IMR-90 (cell line): Measurements from ENCODE around the gene GALNT16. TPM values are rescaled to one million over a fixed set of nuclear protein-coding genes. Genes with fewer than 3 reads are reported as not detected.

Source experiments
- ATAC-seq: fragments of 200-7000 bp; cut with Tn5 transposase; 2 replicates; pipeline ENCODE4 v1.9.1; 2020; ENCODE audit warnings: low read depth, mild to moderate bottlenecking, moderate library complexity
- BruUV-seq: library from RNA; stranded (reverse); fragments of 400-500 nt; replicated peaks from 2 replicates; lab custom pipeline; 2021; lab: Mats Ljungman, UMichigan
- CTCF ChIA-PET: fragments of 300-600 bp; formaldehyde crosslinking; extraction: SDS; loops from one replicate; lab custom pipeline; 2021; ENCODE audit warnings: antibody characterized with exemption; lab: Yijun Ruan, JAX
- POLR2A ChIA-PET: fragments of 300-600 bp; sonication (Branson Sonifier 250); formaldehyde crosslinking; loops from one replicate; lab custom pipeline; 2022; ENCODE audit warnings: antibody characterized with exemption; ENCODE audit not compliant: unreplicated experiment; lab: Charles Lee
- DNase-seq: peaks from one replicate; pipeline ENCODE4 v3.0.0; 2013
- H2AFZ ChIP-seq: replicated peaks from 2 replicates; pipeline ENCODE3; 2013; ENCODE audit warnings: low read length, mild to moderate bottlenecking; ENCODE audit not compliant: poor library complexity
- H2AK5ac ChIP-seq: 2 replicates; pipeline ENCODE4 v1.6.1; 2013; ENCODE audit warnings: low read depth, low read length, inconsistent platforms
- H2AK9ac ChIP-seq: replicated peaks from 2 replicates; pipeline ENCODE3; 2013; ENCODE audit warnings: mild to moderate bottlenecking, low read depth, low read length, moderate library complexity; ENCODE audit not compliant: poor library complexity
- H2BK120ac ChIP-seq: 2 replicates; pipeline ENCODE4 v1.6.1; 2013; ENCODE audit warnings: low read depth, low read length, inconsistent platforms
- H2BK15ac ChIP-seq: 3 replicates; pipeline ENCODE4 v1.6.1; 2013; ENCODE audit warnings: low read depth, low read length, inconsistent platforms
- H2BK20ac ChIP-seq: 2 replicates; pipeline ENCODE4 v1.6.1; 2013; ENCODE audit warnings: low read depth, mild to moderate bottlenecking, inconsistent platforms, low read length, moderate library complexity
- H2BK5ac ChIP-seq: 2 replicates; pipeline ENCODE4 v1.6.1; 2013; ENCODE audit warnings: mild to moderate bottlenecking, low read depth, low read length, inconsistent platforms; ENCODE audit not compliant: poor library complexity, severe bottlenecking
- H3K14ac ChIP-seq: replicated peaks from 2 replicates; pipeline ENCODE4 v1.6.1; 2013; ENCODE audit warnings: low read depth, low read length, inconsistent platforms
- H3K18ac ChIP-seq: 2 replicates; pipeline ENCODE4 v1.6.1; 2013; ENCODE audit warnings: low read depth, low read length, control low read depth
- H3K23ac ChIP-seq: 2 replicates; pipeline ENCODE4 v1.6.1; 2013; ENCODE audit warnings: low read depth, low read length, inconsistent platforms
- H3K27ac ChIP-seq: 2 replicates; pipeline ENCODE4 v1.5.1; 2013; ENCODE audit warnings: mild to moderate bottlenecking, control low read depth, low read length; ENCODE audit not compliant: insufficient read depth
- H3K27me3 ChIP-seq: 2 replicates; pipeline ENCODE4 v1.6.1; 2013; ENCODE audit warnings: low read length; ENCODE audit not compliant: control insufficient read depth, insufficient read depth
- H3K36me3 ChIP-seq: 2 replicates; pipeline ENCODE4 v1.6.1; 2013; ENCODE audit warnings: low read length, mixed read lengths; ENCODE audit not compliant: control insufficient read depth, insufficient read depth
- H3K4ac ChIP-seq: 2 replicates; pipeline ENCODE4 v1.6.1; 2013; ENCODE audit warnings: low read depth, low read length, inconsistent platforms
- H3K4me1 ChIP-seq: 2 replicates; pipeline ENCODE4 v1.6.1; 2013; ENCODE audit warnings: low read length, mixed read lengths; ENCODE audit not compliant: control insufficient read depth, insufficient read depth
- H3K4me2 ChIP-seq: 2 replicates; pipeline ENCODE4 v1.6.1; 2013; ENCODE audit warnings: low read depth, mild to moderate bottlenecking, control low read depth, low read length, moderate library complexity
- H3K4me3 ChIP-seq: 2 replicates; pipeline ENCODE4 v1.5.1; 2013; ENCODE audit warnings: low read depth, mild to moderate bottlenecking, control low read depth, low read length, moderate library complexity; ENCODE audit not compliant: insufficient read depth
- H3K56ac ChIP-seq: 2 replicates; pipeline ENCODE4 v1.6.1; 2013; ENCODE audit warnings: low read length, inconsistent platforms; ENCODE audit not compliant: insufficient read depth; ENCODE audit errors: extremely low read depth
- H3K79me1 ChIP-seq, 2 experiments: 2 replicates each; pipeline ENCODE4 v1.6.1; 2013; ENCODE audit warnings: low read length in 2 of 2, inconsistent platforms in 1 of 2, low read depth in 1 of 2
- H3K9ac ChIP-seq: 2 replicates; pipeline ENCODE4 v1.6.1; 2013; ENCODE audit warnings: low read depth, low read length, control low read depth
- H3K9me1 ChIP-seq: 2 replicates; pipeline ENCODE4 v1.6.1; 2013; ENCODE audit warnings: low read length, inconsistent platforms; ENCODE audit not compliant: insufficient read depth
- H3K9me3 ChIP-seq: 2 replicates; pipeline ENCODE4 v1.6.1; 2013; ENCODE audit warnings: low read length; ENCODE audit not compliant: control insufficient read depth, insufficient read depth
- H4K20me1 ChIP-seq: 2 replicates; pipeline ENCODE4 v1.6.1; 2013; ENCODE audit warnings: low read length, inconsistent platforms; ENCODE audit not compliant: insufficient read depth
- H4K5ac ChIP-seq: 2 replicates; pipeline ENCODE4 v1.6.1; 2013; ENCODE audit warnings: mild to moderate bottlenecking, low read depth, low read length, control low read depth
- H4K8ac ChIP-seq, 2 experiments: 2 replicates each; pipeline ENCODE4 v1.6.1; 2013; ENCODE audit warnings: low read depth in 2 of 2, low read length in 2 of 2, control low read depth in 1 of 2, inconsistent platforms in 1 of 2
- H4K91ac ChIP-seq: 2 replicates; pipeline ENCODE4 v1.6.1; 2013; ENCODE audit warnings: low read depth, low read length, inconsistent platforms; ENCODE audit not compliant: insufficient read depth
- BHLHE40 ChIP-seq: fragments of 150-350 bp; IDR thresholded peaks from 2 replicates; pipeline ENCODE4 v1.6.1; 2016; ENCODE audit warnings: mild to moderate bottlenecking, low read depth, low read length
- CEBPB ChIP-seq: IDR thresholded peaks from 2 replicates; pipeline ENCODE4 v1.6.1; 2012; ENCODE audit warnings: low read depth, low read length, improper control_type of control experiment
- CHD1 ChIP-seq: IDR thresholded peaks from 2 replicates; pipeline ENCODE4 v1.6.1; 2012; ENCODE audit warnings: low read depth, low read length, improper control_type of control experiment
- CTCF ChIP-seq: conservative IDR thresholded peaks from 2 replicates; pipeline ENCODE4 v1.5.1; 2012; ENCODE audit warnings: mild to moderate bottlenecking, low read depth, low read length, improper control_type of control experiment
- ELK1 ChIP-seq: fragments of 150-350 bp; IDR thresholded peaks from 2 replicates; pipeline ENCODE4 v1.6.1; 2016; ENCODE audit warnings: low read depth, mild to moderate bottlenecking, low read length, moderate library complexity, borderline replicate concordance
- MAFK ChIP-seq: IDR thresholded peaks from 2 replicates; pipeline ENCODE4 v1.6.1; 2012; ENCODE audit warnings: low read depth, low read length, improper control_type of control experiment
- MAZ ChIP-seq: IDR thresholded peaks from 2 replicates; pipeline ENCODE4 v1.6.1; 2012; ENCODE audit warnings: low read depth, mild to moderate bottlenecking, low read length, improper control_type of control experiment, moderate library complexity, borderline replicate concordance
- NFE2L2 ChIP-seq: fragments of 150-350 bp; IDR thresholded peaks from 2 replicates; pipeline ENCODE4 v1.6.1; 2016; ENCODE audit warnings: low read depth, mild to moderate bottlenecking, low read length
- POLR2A ChIP-seq: IDR thresholded peaks from 2 replicates; pipeline ENCODE4 v1.6.1; 2012; ENCODE audit warnings: mild to moderate bottlenecking, low read depth, low read length
- RAD21 ChIP-seq: IDR thresholded peaks from 2 replicates; pipeline ENCODE4 v1.6.1; 2012; ENCODE audit warnings: low read length, improper control_type of control experiment
- RCOR1 ChIP-seq: IDR thresholded peaks from 2 replicates; pipeline ENCODE4 v1.6.1; 2012; ENCODE audit warnings: mild to moderate bottlenecking, low read length, improper control_type of control experiment; ENCODE audit not compliant: insufficient replicate concordance
- RFX5 ChIP-seq: IDR thresholded peaks from 2 replicates; pipeline ENCODE4 v1.8.0; 2012; ENCODE audit warnings: low read depth, mild to moderate bottlenecking, low read length, moderate library complexity
- SMC3 ChIP-seq: fragments of 150-350 bp; IDR thresholded peaks from 2 replicates; pipeline ENCODE4 v1.6.1; 2016; ENCODE audit warnings: low read depth, mild to moderate bottlenecking, antibody characterized with exemption, low read length, moderate library complexity
- WGBS, 2 experiments: methylation state at CpG; one replicate each; pipeline versions ENCODE4 v1.1.5 to v1.1.7; 2013; ENCODE audit warnings: missing lambda C conversion rate in 2 of 2; ENCODE audit not compliant: insufficient read length in 1 of 2; ENCODE audit errors: extremely low coverage in 2 of 2; 5-methylcytosine and 5-hydroxymethylcytosine counted together
- dilution Hi-C: fragments of 300-500 bp; cut with HindIII; formaldehyde crosslinking; loops from one replicate; pipeline ENCODE4 v1.14.3; 2018; ENCODE audit warnings: low sequenced_read_pairs; ENCODE audit not compliant: unreplicated experiment
- in situ Hi-C: fragments of 300-500 bp; cut with MboI; formaldehyde crosslinking; loops from 3 replicates; pipeline ENCODE4 v1.14.3; 2019; ENCODE audit warnings: low sequenced_read_pairs, inconsistent platforms, mixed read lengths
- intact Hi-C: fragments of 100-400 bp; cut with micrococcal nuclease; formaldehyde crosslinking; loops from 2 replicates; pipeline ENCODE4 v1.10.0; 2022
- polyA plus RNA-seq, 3 experiments: library from polyadenylated mRNA; depleted of rRNA; stranded (reverse); fragments of >200 nt; gene quantifications; 2 replicates each; pipeline ENCODE4 v1.2.3, GENCODE V29; 2012; ENCODE audit warnings: low replicate concordance in 1 of 3
- total RNA-seq: library from RNA; depleted of rRNA; stranded (reverse); fragments of >200 nt; gene quantifications from 2 replicates; pipeline ENCODE4 v1.2.3, GENCODE V29; 2012

GALNT16 gene
- total and polyA plus RNA-seq, 2 of the 4 experiments (the other 2 are of a cell fraction): 0.36 to 1.5 TPM

DNA sequence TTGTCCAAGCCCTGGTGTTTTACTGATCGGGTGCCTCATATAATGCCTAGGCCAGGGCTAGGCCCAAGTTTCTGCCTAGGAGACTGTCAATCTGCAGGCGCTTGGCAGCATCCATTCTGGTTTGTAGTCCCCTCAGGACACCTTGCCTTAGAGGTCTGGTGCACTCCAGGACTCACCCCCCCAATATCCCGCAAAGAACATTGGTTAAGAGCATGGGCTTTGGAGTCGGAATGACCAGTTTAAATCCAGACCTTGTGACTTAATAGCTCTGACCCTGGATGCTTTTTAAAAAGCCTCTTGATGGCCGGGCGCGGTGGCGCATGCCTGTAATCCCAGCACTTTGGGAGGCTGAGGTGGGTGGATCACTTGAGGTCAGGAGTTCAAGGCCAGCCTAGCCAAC, 60.0 kb downstream of the GALNT16 start:
- in situ Hi-C loops (no loop called here), dilution Hi-C loops (no loop called here), intact Hi-C loops (loop anchor here (5.0 kb wide), 1 partner anchor 53 kb away; no protein-coding TSS in a partner anchor)
- BruUV-seq: no TSS peak
- Histone ChIP-seq H3K9me1 (peaks cover 24% of the 10 kb centered on the region), H3K14ac (no peak overlapping the region), H3K9me3 (no peaks in the 10 kb centered on the region), H3K56ac (no peak overlapping the region), H2AK5ac (no peak overlapping the region), H3K4me3 (no peak overlapping the region), H3K9ac (no peak overlapping the region), H4K20me1 (peaks cover 7% of the 10 kb centered on the region; the same call in 1 of the 2 replicates), H3K18ac (no peak overlapping the region), H4K5ac (no peak overlapping the region), H3K4me2 (no peak overlapping the region), H2BK5ac (no peak overlapping the region), H2BK120ac (no peak overlapping the region), H3K27me3 (peaks cover 4% of the 10 kb centered on the region), H2BK20ac (no peak overlapping the region), H3K79me1 (no peaks in the 10 kb centered on the region), H4K91ac (no peak overlapping the region), H3K36me3 (no peaks in the 10 kb centered on the region), H3K4ac (no peak overlapping the region), H3K27ac (no peak overlapping the region), H3K4me1 (peaks cover 11% of the 10 kb centered on the region), H2AFZ (no peak overlapping the region), H4K8ac (no peak overlapping the region), H2AK9ac (no peak overlapping the region), H2BK15ac (no peak overlapping the region), H3K23ac (no peak overlapping the region)
- 83% methylated on average over 1 of the region's 8 CpGs; no CpG with 5 or more reads in 1 of the 2 experiments for WGBS, 2 experiments
- no peak for DNase-seq
- POLR2A ChIA-PET: no interaction called here
- TF ChIP-seq RAD21 (no peak), ELK1 (no peak), MAFK (no peak), SMC3 (no peak), CEBPB (no peak), BHLHE40 (no peak), CTCF (no peak), POLR2A (no peak), MAZ (no peak), CHD1 (no peak), NFE2L2 (no peak), RCOR1 (no peak), RFX5 (no peak)
- no peak for ATAC-seq
- CTCF ChIA-PET: no interaction called here
